ENCODE data around the gene VLDLR.

The VLDLR gene

GRCh38 chr9:2673161-2673560 lies 51.6 kb downstream of the VLDLR start:
- no peak for TF ChIP-seq SIN3A (IDR thresholded peaks at IDR 0.05; ENCODE audit: borderline replicate concordance, insufficient read depth, low read length)

- TF ChIP-seq FOXP2 (optimal IDR thresholded peaks at IDR 0.05; ENCODE audit: borderline replicate concordance, extremely low read depth, extremely low read length, insufficient read depth) = no peak
- no peak for TF ChIP-seq REST (IDR thresholded peaks at IDR 0.05; ENCODE audit: insufficient read depth in 1 of 2, low read depth in 2 of 2, low read length in 2 of 2)
- no peak for TF ChIP-seq POLR2AphosphoS5 (IDR thresholded peaks at IDR 0.05; ENCODE audit: low read depth, low read length)
- no peak for TF ChIP-seq TAF1 (IDR thresholded peaks at IDR 0.05; ENCODE audit: borderline replicate concordance, insufficient read depth, low read length)
- TF ChIP-seq SIN3A (IDR thresholded peaks at IDR 0.05; ENCODE audit: borderline replicate concordance, insufficient read depth, low read length) = no peak
Measured at GRCh38 chr9:2674141-2674824, 52.7 kb downstream of the VLDLR start.

GRCh38 chr9:2675834-2676233 lies 54.2 kb downstream of the VLDLR start:
- no peak for TF ChIP-seq SIN3A (IDR thresholded peaks at IDR 0.05; ENCODE audit: borderline replicate concordance, insufficient read depth, low read length)
- no peak for TF ChIP-seq POLR2AphosphoS5 (IDR thresholded peaks at IDR 0.05; ENCODE audit: low read depth, low read length)

- TF ChIP-seq REST (IDR thresholded peaks at IDR 0.05; ENCODE audit: insufficient read depth in 1 of 2, low read depth in 2 of 2, low read length in 2 of 2) (no peak), POLR2AphosphoS5 (IDR thresholded peaks at IDR 0.05; ENCODE audit: low read depth, low read length) (no peak), FOXP2 (optimal IDR thresholded peaks at IDR 0.05; ENCODE audit: borderline replicate concordance, extremely low read depth, extremely low read length, insufficient read depth) (no peak), SIN3A (IDR thresholded peaks at IDR 0.05; ENCODE audit: borderline replicate concordance, insufficient read depth, low read length) (no peak), TAF1 (IDR thresholded peaks at IDR 0.05; ENCODE audit: borderline replicate concordance, insufficient read depth, low read length) (no peak)
Measured at GRCh38 chr9:2676466-2676865, 54.9 kb downstream of the VLDLR start.

GRCh38 chr9:2677915-2678889 lies 56.6 kb downstream of the VLDLR start:
- TF ChIP-seq POLR2AphosphoS5 (IDR thresholded peaks at IDR 0.05; ENCODE audit: low read depth, low read length) (no peak), FOXP2 (optimal IDR thresholded peaks at IDR 0.05; ENCODE audit: borderline replicate concordance, extremely low read depth, extremely low read length, insufficient read depth) (no peak), TAF1 (IDR thresholded peaks at IDR 0.05; ENCODE audit: borderline replicate concordance, insufficient read depth, low read length) (no peak), REST (IDR thresholded peaks at IDR 0.05; ENCODE audit: insufficient read depth in 1 of 2, low read depth in 2 of 2, low read length in 2 of 2) (no peak), SIN3A (IDR thresholded peaks at IDR 0.05; ENCODE audit: borderline replicate concordance, insufficient read depth, low read length) (no peak)

GRCh38 chr9:2679011-2679410 lies 57.4 kb downstream of the VLDLR start:
- TF ChIP-seq TAF1 (IDR thresholded peaks at IDR 0.05; ENCODE audit: borderline replicate concordance, insufficient read depth, low read length) = no peak
- TF ChIP-seq FOXP2 (optimal IDR thresholded peaks at IDR 0.05; ENCODE audit: borderline replicate concordance, extremely low read depth, extremely low read length, insufficient read depth) = no peak
- TF ChIP-seq REST (IDR thresholded peaks at IDR 0.05; ENCODE audit: insufficient read depth in 1 of 2, low read depth in 2 of 2, low read length in 2 of 2) = no peak
- TF ChIP-seq SIN3A (IDR thresholded peaks at IDR 0.05; ENCODE audit: borderline replicate concordance, insufficient read depth, low read length) = no peak
